Upper lobe of left lung (tissue), 6 donors: ENCODE results near the gene DNAJC25. TPM values are rescaled to one million over a fixed set of nuclear protein-coding genes. Genes with fewer than 3 reads are reported as not detected.

Experiments
- ATAC-seq, 2 donors: fragments of 200-7000 bp; cut with Tn5 transposase; one replicate each; pipeline ENCODE4 v1.9.1; 2022; ENCODE audit warnings: mild to moderate bottlenecking in 2 of 2, moderate library complexity in 2 of 2; ENCODE audit not compliant: low FRiP score in 2 of 2
- DNase-seq, 2 donors: peaks; one replicate each; pipeline ENCODE4 v3.0.0-alpha.2; 2019 to 2020
- H3K27ac ChIP-seq, 4 donors: fragments of 200-600 bp; sonication (generic); one replicate each; pipeline ENCODE4 v1.5.1; 2016 to 2019
- H3K27me3 ChIP-seq, 4 donors: fragments of 200-600 bp; sonication (generic); one replicate each; pipeline ENCODE4 v1.5.1; 2017 to 2019
- H3K36me3 ChIP-seq, 4 donors: fragments of 200-600 bp; sonication (generic); one replicate each; pipeline ENCODE4 v1.5.1; 2016 to 2019
- H3K4me1 ChIP-seq, 4 donors: fragments of 200-600 bp; sonication (generic); one replicate each; pipeline ENCODE4 v1.5.1; 2018 to 2019
- H3K4me3 ChIP-seq, 4 donors: fragments of 200-600 bp; sonication (generic); one replicate each; pipeline ENCODE4 v1.5.1; 2017 to 2019; ENCODE audit warnings: mild to moderate bottlenecking in 2 of 4, moderate library complexity in 1 of 4
- H3K9me3 ChIP-seq, 4 donors: fragments of 200-600 bp; sonication (generic); one replicate each; pipeline ENCODE4 v1.5.1; 2018 to 2019
- CTCF ChIP-seq, 6 experiments: fragments of 450-650 bp in 4 of 6; fragments of 200-600 bp in 2 of 6; sonication (generic) in 2 of 6; IDR thresholded peaks; one replicate each; pipeline ENCODE4 v1.5.1; 2016 to 2019; ENCODE audit warnings: antibody characterized with exemption in 6 of 6
- EP300 ChIP-seq, 4 donors: sonication (generic); formaldehyde crosslinking; IDR thresholded peaks; one replicate each; pipeline ENCODE4 v1.5.1; 2017; ENCODE audit warnings: antibody characterized with exemption in 4 of 4, control low read depth in 2 of 4
- POLR2A ChIP-seq, 4 donors: fragments of 450-650 bp; IDR thresholded peaks; one replicate each; pipeline ENCODE4 v1.5.1; 2016 to 2017; ENCODE audit warnings: antibody characterized with exemption in 4 of 4, mild to moderate bottlenecking in 2 of 4
- POLR2AphosphoS5 ChIP-seq, 2 donors: sonication (generic); formaldehyde crosslinking; IDR thresholded peaks; one replicate each; pipeline ENCODE4 v1.5.1; 2017; ENCODE audit warnings: antibody characterized with exemption in 2 of 2
- WGBS, 2 donors: methylation state at CpG; one replicate each; pipeline ENCODE4 v1.1.5; 2017 to 2018; 5-methylcytosine and 5-hydroxymethylcytosine counted together
- total RNA-seq, 6 donors: library from RNA; depleted of rRNA in 4 of 6; stranded (reverse); fragments of >200 nt in 4 of 6; gene quantifications; one replicate each; pipeline versions ENCODE4 v1.1.0 to v1.2.1, GENCODE V29; 2016 to 2021
- donor health status: DM: no; HTN: no; CAD: no; lungs with moderate emphysema.
- donor health status: DM: no; HTN: yes; CAD: no; lungs with severe emphysema.

The DNAJC25 gene
- total RNA-seq, 6 donors from 2014 or later: 4.5 to 12.2 (median 7.2) TPM

- H3K4me1 ChIP-seq: no peaks in the 10 kb centered on the region
- WGBS, 2 donors: 98 to 100% methylated on average over 2 of the region's 2 CpGs
- H3K36me3 ChIP-seq: peaks cover 0 to 25% (median 3%) of the 10 kb centered on the region in 4 donors
- TF ChIP-seq EP300 (IDR thresholded peaks at IDR 0.05): no peak
- no peak for TF ChIP-seq CTCF (IDR thresholded peaks at IDR 0.05)
- TF ChIP-seq POLR2AphosphoS5 (IDR thresholded peaks at IDR 0.05): no peak
- no peak for TF ChIP-seq POLR2A (IDR thresholded peaks at IDR 0.05)
- DNase-seq (no peak), ATAC-seq (no peak)
- no peak overlapping the region for H3K4me3 ChIP-seq
- H3K9me3 ChIP-seq: no peaks in the 10 kb centered on the region
- H3K27me3 ChIP-seq: no peaks in the 10 kb centered on the region
- H3K27ac ChIP-seq: no peak overlapping the region
These were observed 43.2 kb downstream of the DNAJC25 start for GRCh38 chr9:111674319-111674718.

- Histone ChIP-seq H3K4me3 (no peak overlapping the region), H3K4me1 (no peaks in the 10 kb centered on the region), H3K36me3 (peaks cover 0 to 25% (median 0%) of the 10 kb centered on the region in 4 donors), H3K27ac (no peak overlapping the region), H3K9me3 (no peaks in the 10 kb centered on the region), H3K27me3 (no peaks in the 10 kb centered on the region)
- 97 to 99% methylated on average over 3 of the region's 3 CpGs for WGBS, 2 donors
- no peak for ATAC-seq
- TF ChIP-seq EP300 (IDR thresholded peaks at IDR 0.05): no peak
- TF ChIP-seq POLR2A (IDR thresholded peaks at IDR 0.05): no peak
- no peak for TF ChIP-seq CTCF (IDR thresholded peaks at IDR 0.05)
- no peak for TF ChIP-seq POLR2AphosphoS5 (IDR thresholded peaks at IDR 0.05)
- no peak for DNase-seq
These were observed 45.0 kb downstream of the DNAJC25 start for GRCh38 chr9:111676116-111676515.

GRCh38 chr9:111678293-111678692 lies 47.2 kb downstream of the DNAJC25 start:
- H3K36me3 ChIP-seq: peaks cover 0 to 24% (median 0%) of the 10 kb centered on the region in 4 donors

GRCh38 chr9:111679199-111679598 lies 48.1 kb downstream of the DNAJC25 start:
- DNase-seq (no peak), ATAC-seq (no peak)
- peaks cover 0 to 24% (median 0%) of the 10 kb centered on the region in 4 donors for H3K36me3 ChIP-seq
- 95 to 97% methylated on average over 6 of the region's 6 CpGs for WGBS, 2 donors
- no peaks in the 10 kb centered on the region for H3K4me1 ChIP-seq
- no peak overlapping the region for H3K27ac ChIP-seq
- no peaks in the 10 kb centered on the region for H3K9me3 ChIP-seq
- H3K4me3 ChIP-seq: no peak overlapping the region
- TF ChIP-seq POLR2AphosphoS5 (IDR thresholded peaks at IDR 0.05) (no peak), EP300 (IDR thresholded peaks at IDR 0.05) (no peak), CTCF (IDR thresholded peaks at IDR 0.05) (no peak), POLR2A (IDR thresholded peaks at IDR 0.05) (no peak)
- no peaks in the 10 kb centered on the region for H3K27me3 ChIP-seq

More at GRCh38 chr9:111678293-111678692, 47.2 kb downstream of the DNAJC25 start:
- ATAC-seq: no peak
- WGBS, 2 donors: 99 to 100% methylated on average over 5 of the region's 5 CpGs
- no peaks in the 10 kb centered on the region for H3K9me3 ChIP-seq
- H3K4me3 ChIP-seq: no peak overlapping the region
- no peak for DNase-seq
- no peak overlapping the region for H3K27ac ChIP-seq
- no peaks in the 10 kb centered on the region for H3K27me3 ChIP-seq
- TF ChIP-seq POLR2AphosphoS5 (IDR thresholded peaks at IDR 0.05) (no peak), EP300 (IDR thresholded peaks at IDR 0.05) (no peak), CTCF (IDR thresholded peaks at IDR 0.05) (no peak), POLR2A (IDR thresholded peaks at IDR 0.05) (no peak)
- H3K4me1 ChIP-seq: no peaks in the 10 kb centered on the region

- no peak for ATAC-seq
- Histone ChIP-seq H3K27ac (no peak overlapping the region), H3K27me3 (no peaks in the 10 kb centered on the region), H3K4me3 (no peak overlapping the region), H3K9me3 (no peaks in the 10 kb centered on the region), H3K4me1 (no peaks in the 10 kb centered on the region), H3K36me3 (peaks cover 0 to 14% (median 0%) of the 10 kb centered on the region in 4 donors)
- WGBS, 2 donors: 100% methylated on average over 1 of the region's 1 CpG
- TF ChIP-seq POLR2A (IDR thresholded peaks at IDR 0.05): no peak
- TF ChIP-seq EP300 (IDR thresholded peaks at IDR 0.05): no peak
- no peak for TF ChIP-seq POLR2AphosphoS5 (IDR thresholded peaks at IDR 0.05)
- TF ChIP-seq CTCF (IDR thresholded peaks at IDR 0.05): no peak
- no peak for DNase-seq
These were observed 52.3 kb downstream of the DNAJC25 start for GRCh38 chr9:111683392-111683791.
